ENCODE results near the gene GFOD1.
"Not testable (repeated sequence)": the region's sequence is repeated elsewhere in the genome, so short reads cannot be mapped to it uniquely, and the experiment has no call there.

The GFOD1 gene

DNA sequence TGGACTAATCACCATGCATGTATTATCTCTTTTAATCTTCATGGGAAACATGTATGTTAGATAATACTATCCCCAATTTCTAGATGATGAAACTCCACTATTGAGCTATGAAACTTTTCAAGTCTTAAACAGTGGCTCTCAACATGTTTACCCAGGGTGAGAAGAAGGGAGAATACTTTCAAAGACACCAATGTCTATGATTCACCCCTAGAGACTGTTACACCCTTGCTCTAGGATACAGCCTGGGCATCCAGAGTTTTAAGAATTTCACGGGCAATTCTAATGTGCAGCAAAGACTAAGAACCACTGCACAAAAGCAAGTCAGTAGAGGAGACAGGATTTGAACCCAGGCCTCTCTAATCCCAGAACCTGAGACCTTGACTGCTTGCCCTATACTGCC is 47.8 kb downstream of the GFOD1 start:
- no peak for DNase-seq

GRCh38 chr6:13438126-13438525 is 49.3 kb downstream of the GFOD1 start:
- DNase-seq, result no peak

GRCh38 chr6:13437218-13437996 is 50.0 kb downstream of the GFOD1 start:
- DNase-seq, result no peak

GRCh38 chr6:13436399-13437217 is 50.8 kb downstream of the GFOD1 start:
- no peak for DNase-seq

DNA sequence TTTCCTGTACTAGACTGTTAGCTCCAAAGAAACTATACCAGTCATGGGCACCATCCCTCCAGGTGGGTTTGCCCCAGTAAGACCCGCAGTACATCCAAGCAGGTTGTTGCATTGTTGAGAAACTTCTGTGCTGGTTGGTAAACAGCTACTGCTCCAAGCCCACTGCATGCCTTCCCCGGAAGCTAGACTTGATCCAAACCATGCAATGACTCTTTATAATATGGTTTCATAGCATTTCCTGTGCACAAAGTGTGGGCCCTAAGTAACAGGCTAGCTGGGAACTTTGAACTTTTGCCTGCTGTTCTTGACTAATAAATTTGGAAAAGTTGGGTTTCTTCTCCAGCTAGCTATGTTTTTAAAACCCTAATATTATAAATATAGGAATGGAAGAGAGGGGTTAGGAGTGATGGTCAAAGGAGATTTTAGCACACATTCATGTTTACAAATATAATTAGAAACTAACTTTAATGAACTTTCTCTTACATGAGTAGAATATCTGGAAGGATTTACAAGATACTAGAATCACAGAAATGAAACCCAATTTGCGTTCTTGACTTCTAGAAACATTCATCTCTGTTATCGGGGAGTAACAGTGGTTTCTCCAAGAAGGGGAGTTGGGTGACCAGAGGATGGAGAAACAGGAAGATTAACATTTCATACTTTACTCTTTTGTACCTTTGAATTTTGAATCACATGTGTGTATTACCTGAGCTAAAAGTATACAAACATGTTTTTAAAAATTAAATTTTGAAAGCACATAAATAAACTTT is 51.7 kb downstream of the GFOD1 start:
- DNase-seq, result no peak

DNA sequence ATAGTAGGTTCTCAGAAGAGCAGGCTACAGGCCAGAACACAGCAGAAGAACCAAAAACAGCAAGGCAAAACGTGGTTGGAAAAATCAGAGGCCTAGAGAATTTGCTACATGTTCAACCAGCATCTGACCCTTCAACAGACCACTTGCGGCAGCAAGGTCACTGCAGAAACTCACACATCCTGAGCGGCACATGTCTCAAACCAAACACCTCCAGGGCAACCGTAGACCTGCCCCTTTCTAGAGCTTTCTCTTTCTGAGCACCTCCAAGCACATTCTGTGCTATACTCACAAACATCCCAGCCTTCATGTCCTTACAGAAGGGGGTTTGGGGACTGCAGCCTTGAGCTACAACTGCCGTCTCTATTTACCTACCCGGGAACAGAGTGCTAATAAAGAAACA is 52.6 kb downstream of the GFOD1 start:
- no peak for DNase-seq

GRCh38 chr6:13434135-13434775 is 53.1 kb downstream of the GFOD1 start:
- not testable (repeated sequence) for DNase-seq

DNA sequence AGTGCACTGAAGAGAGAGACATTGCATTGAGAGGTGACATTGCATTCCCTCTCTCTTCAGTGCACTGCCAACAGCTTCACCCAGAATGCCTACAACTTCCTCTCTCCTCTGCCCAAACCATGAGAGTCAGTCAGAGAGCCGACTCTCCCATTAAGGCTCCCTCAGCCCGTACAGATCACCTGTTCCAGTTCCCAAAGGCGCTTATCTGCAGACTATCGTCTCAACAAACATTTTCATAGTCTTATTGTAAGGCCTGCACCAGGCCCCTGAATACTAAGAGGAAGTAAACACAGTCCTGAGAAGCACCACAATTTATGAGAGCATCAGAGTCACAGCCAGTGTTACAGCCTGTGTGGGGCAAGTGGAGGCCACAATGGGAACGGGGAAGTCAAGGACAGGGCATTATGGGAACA is 53.7 kb downstream of the GFOD1 start:
- DNase-seq, result no peak

DNA sequence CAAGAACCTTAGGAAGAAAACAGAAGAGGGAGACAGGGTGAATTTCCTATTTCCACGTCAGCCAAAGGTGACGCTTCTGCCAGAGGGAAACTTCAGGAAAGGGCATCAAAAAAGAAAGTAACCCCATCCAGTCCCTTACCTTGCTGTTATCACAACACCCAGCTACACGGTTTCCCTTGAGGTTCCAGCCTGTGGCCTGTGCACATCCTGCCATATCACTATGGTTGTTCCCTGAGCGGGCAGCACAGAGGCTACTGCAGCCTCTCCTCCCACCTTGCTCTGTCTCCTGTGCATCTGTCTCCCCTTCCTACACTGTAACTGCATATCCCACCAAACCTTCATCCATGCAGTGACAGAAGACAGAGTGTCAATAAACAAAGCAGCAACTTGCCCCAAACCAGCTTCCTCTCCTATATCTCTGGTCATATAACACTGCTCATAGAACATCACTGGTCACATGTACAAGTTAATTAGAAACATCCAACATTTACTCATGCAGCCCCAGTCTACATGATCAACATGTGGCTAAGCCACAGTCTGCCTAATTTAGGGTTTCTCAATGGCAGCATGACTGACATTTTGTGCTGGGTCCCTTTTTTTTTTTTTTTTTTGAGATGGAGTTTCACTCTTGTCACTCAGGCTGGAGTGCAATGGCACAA is 54.7 kb downstream of the GFOD1 start:
- no peak for DNase-seq

GRCh38 chr6:13431861-13432465 is 55.4 kb downstream of the GFOD1 start:
- DNase-seq, result no peak

DNA sequence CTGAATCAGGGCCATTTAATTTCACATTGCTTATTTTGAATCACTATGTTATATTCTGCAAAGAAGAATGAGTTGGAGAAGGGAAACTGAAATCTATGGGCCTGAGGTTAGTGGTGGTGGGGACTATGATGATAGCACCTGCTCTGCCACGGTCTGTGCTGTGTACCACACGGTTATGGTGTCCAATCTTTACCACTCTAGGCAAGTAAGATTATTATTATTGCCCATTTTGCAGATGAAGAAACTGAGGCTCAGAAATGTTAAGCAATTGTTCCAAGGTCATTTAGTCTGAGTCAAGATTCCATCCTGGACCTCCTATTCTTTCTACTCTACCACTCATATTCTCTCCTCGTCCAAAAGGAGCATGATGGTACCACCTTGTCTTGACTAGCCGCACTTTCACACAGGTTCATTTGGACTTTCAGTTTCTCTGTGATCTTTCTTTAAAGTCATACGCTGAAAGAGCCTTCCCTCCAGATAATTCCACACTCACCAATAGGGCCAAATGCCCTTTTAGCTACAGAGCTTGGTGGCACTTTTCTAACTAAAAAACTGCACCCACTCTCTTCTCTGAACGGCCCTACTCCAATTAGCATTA is 56.2 kb downstream of the GFOD1 start:
- no peak for DNase-seq

DNA sequence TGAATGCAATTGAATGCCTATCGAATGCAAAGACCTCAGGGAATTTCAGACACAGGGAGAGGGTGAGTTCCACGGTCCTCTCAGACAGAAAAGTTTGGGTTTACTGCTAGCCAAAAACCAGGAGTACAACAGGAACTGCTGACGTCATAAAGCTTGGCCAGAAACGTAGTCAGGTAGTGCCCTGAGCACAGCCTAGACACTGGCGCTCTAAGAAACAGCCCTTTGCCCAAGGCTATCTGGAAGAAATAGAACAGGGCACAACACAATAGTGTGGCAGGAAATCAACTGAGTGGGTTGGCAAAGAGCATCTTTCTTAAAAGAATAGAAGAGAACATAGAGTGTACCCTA is 58.0 kb downstream of the GFOD1 start:
- DNase-seq, result no peak

- no peak for DNase-seq
These were observed 58.6 kb downstream of the GFOD1 start for GRCh38 chr6:13428583-13429405.

DNA sequence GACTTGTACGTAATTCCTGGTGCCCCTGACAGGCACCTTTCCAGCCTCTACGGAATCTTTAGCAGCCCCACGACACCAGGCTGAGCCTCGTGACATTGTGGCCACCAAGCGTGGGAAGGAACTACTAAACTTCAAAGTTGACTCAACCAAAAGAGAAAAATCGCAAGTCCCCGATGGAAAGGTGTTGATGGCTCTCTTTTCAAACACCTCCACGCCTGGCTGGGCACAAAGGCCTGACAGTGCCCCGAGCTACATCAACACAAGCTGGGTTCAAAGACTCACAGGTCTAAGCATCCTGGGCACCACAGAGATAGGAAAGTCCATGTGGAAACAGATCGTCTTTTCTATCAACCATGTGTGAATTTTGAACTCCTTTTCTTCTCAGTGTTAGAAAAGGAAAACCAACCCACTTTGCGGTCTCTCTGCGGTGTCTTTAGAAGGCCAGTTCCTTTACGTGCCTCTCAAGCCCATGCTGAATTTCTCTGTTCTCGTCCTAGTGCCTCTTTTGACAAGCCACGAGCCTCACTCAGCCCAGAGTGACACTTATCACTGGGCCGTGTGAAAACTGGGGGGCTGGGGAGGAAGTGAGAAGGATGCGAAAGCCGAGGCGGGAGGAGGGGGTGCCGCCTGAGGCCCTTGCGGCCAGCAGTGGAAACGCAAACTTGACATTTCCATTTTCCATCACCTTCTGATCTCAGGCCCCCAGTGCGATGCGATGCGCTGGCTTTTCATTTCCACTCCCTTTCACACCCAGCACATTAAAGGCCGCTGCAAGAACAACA is 59.4 kb downstream of the GFOD1 start:
- DNase-seq, result no peak

- DNase-seq, result no peak
These were observed 60.1 kb downstream of the GFOD1 start for GRCh38 chr6:13427316-13427715.

GRCh38 chr6:13425943-13426931 is 61.2 kb downstream of the GFOD1 start:
- no peak for DNase-seq

DNA sequence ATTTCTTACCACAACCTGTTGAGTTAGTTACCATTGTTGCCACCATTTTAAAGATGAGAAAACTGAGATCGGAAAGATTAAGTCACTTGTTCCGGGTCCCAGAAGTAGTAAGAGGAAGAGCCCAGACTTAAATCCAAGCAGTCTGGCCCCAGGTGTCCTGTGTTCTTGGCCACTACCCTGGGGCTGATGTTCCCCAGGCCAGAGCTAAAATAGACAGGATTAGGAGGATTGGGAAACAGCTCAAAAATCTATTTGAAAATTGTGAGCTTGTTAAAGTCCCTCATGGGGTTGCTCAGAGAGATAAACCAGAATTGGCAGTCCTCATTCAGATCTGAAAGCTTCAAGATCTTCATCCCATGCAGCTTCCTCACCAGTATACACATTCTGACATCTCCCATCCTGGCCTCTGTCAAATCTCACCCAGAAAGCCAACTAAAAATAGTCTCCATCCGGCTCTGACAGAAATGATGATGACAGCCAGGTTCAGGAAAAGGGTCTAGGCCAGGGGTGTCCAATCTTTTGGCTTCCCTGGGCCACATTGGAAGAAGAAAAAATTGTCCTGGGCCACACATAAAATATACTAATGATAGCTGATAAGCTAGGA is 62.0 kb downstream of the GFOD1 start:
- no peak for DNase-seq

DNA sequence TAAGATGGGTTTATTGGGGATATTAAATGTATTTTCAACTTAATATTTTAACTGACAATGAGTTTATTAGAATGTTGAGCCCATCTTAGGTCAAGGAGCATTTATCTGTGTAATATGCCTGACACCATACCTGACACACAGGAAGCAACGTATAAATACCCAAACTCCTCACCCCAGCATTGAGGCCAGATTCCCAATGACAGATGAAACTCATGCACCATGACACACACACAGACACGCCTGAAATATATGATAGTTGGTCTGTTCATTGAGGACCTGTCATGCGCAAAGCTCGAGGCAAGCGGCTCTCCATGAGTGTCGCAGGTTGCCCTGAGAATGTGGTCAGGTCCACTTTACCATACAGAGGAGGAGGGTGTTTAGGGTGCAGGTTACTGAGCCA is 64.1 kb downstream of the GFOD1 start:
- DNase-seq, result no peak
